Measurements from ENCODE around the gene HOXA3.

DNA sequence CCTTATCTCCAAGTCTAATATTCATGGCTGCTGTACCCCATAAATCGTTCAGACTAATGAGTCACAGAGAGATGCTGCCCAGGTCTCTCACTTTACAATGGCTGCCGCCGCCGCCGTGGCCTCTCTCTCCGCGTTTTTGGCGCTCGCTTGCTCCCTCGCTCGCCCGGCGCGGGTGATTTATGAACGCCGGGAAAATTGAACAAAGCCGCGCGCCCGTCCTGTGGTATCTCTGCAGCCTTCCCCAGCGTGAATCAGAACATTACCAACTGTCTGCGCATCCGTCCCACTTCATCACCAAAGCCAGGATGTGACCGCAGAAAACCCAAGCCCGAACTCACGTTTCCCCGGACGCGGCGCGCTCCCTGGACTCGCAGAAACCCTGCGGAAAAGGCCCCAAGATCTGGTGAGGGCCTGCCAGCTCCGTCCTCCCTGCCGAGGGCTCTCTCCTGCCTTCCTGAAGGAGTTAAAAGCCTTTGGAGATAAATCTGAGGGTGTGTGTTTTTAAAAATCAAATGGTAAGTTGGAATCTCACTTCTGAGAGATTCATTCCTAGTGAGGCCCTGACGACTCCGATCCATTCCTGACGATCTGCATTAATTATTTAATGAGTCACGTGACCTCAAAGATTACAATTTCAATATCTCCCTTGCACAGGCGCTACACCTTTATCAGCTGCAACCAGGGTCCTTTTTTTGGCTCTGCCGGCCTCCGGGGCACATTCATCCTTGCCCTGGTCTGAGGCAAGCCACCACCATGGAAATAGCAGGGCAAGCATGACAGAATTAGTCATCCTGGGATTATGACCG, 28.1 kb downstream of the HOXA3 start:
- no peak for TF ChIP-seq CTCF (IDR thresholded peaks at IDR 0.05)
- TF ChIP-seq EP300 (IDR thresholded peaks at IDR 0.05): no peak

Data from ovary (tissue), 3 donors.